CD8-positive, alpha-beta memory T cell (primary cell): ENCODE data around the gene SLC9A4. TPM values are rescaled to one million over a fixed set of nuclear protein-coding genes. Genes with fewer than 3 reads are reported as not detected.

Experiments used
- CTCF ChIA-PET: fragments of 350-600 bp; sonication (Branson Sonifier 250); formaldehyde crosslinking; loops from one replicate; lab custom pipeline; 2021; ENCODE audit warnings: antibody characterized with exemption; lab: Charles Lee
- POLR2A ChIA-PET: fragments of 350-600 bp; sonication (Branson Sonifier 250); formaldehyde crosslinking; loops from one replicate; lab custom pipeline; 2021; ENCODE audit warnings: antibody characterized with exemption; lab: Charles Lee
- DNase-seq, 5 donors: peaks; one replicate each; pipeline versions ENCODE4 v3.0.0 to v3.0.0-alpha.2; 2020 to 2022; ENCODE audit warnings: mixed read lengths in 1 of 5
- H3K27ac ChIP-seq: one replicate; pipeline ENCODE4 v1.7.0; 2013; ENCODE audit warnings: low read depth, mild to moderate bottlenecking, low read length, moderate library complexity
- H3K27me3 ChIP-seq: 2 replicates; pipeline ENCODE4 v1.7.0; 2013; ENCODE audit warnings: low read length, mild to moderate bottlenecking; ENCODE audit not compliant: insufficient read depth, poor library complexity, severe bottlenecking
- H3K36me3 ChIP-seq: 2 replicates; pipeline ENCODE4 v1.7.0; 2013; ENCODE audit warnings: mild to moderate bottlenecking, low read length, moderate library complexity; ENCODE audit not compliant: insufficient read depth
- H3K4me1 ChIP-seq: 2 replicates; pipeline ENCODE4 v1.7.0; 2013; ENCODE audit warnings: mild to moderate bottlenecking, low read length, moderate library complexity; ENCODE audit not compliant: insufficient read depth
- H3K4me3 ChIP-seq: 2 replicates; pipeline ENCODE4 v1.7.0; 2013; ENCODE audit warnings: mild to moderate bottlenecking, low read length
- H3K9me3 ChIP-seq: 2 replicates; pipeline ENCODE4 v1.7.0; 2013; ENCODE audit warnings: mild to moderate bottlenecking, low read length
- H3K27ac Mint-ChIP-seq, 8 donors: one replicate each; pipeline ENCODE4 v1.8.0; 2020 to 2021; ENCODE audit warnings: mixed read lengths in 8 of 8, mild to moderate bottlenecking in 6 of 8, inconsistent platforms in 3 of 8, moderate library complexity in 3 of 8
- H3K27me3 Mint-ChIP-seq, 2 donors: one replicate each; pipeline ENCODE4 v1.8.0; 2020 to 2021; ENCODE audit warnings: mixed read lengths in 2 of 2, mild to moderate bottlenecking in 1 of 2, moderate library complexity in 1 of 2
- H3K36me3 Mint-ChIP-seq, 3 donors: one replicate each; pipeline ENCODE4 v1.8.0; 2020 to 2021; ENCODE audit warnings: mixed read lengths in 3 of 3, inconsistent platforms in 1 of 3, mild to moderate bottlenecking in 1 of 3
- H3K4me1 Mint-ChIP-seq, 3 donors: one replicate each; pipeline ENCODE4 v1.8.0; 2020 to 2021; ENCODE audit warnings: mixed read lengths in 3 of 3, inconsistent platforms in 1 of 3, mild to moderate bottlenecking in 1 of 3
- H3K4me3 Mint-ChIP-seq, 7 donors: one replicate each; pipeline ENCODE4 v1.8.0; 2020 to 2021; ENCODE audit warnings: mixed read lengths in 7 of 7, mild to moderate bottlenecking in 6 of 7, moderate library complexity in 4 of 7, inconsistent platforms in 2 of 7
- H3K9me3 Mint-ChIP-seq, 5 donors: one replicate each; pipeline ENCODE4 v1.8.0; 2020 to 2022; ENCODE audit warnings: mixed read lengths in 5 of 5, mild to moderate bottlenecking in 3 of 5, moderate library complexity in 2 of 5, inconsistent platforms in 1 of 5
- polyA plus RNA-seq: library from polyadenylated mRNA; unstranded; fragments of 300-500 nt; fragmentation: Illumina TruSeq; gene quantifications from one replicate; pipeline ENCODE4 v1.2.3, GENCODE V29; 2021
- total RNA-seq, 2 experiments: library from RNA; stranded (reverse); gene quantifications; one replicate each; pipeline ENCODE4 v1.2.3, GENCODE V29; 2021

SLC9A4 gene
- total and polyA plus RNA-seq, 3 experiments from 2014 or later: not detected

GRCh38 chr2:102478686-102479470 is 5.9 kb downstream of the SLC9A4 start:
- Histone ChIP-seq H3K36me3 (no peaks in the 10 kb centered on the region), H3K27me3 (no peaks in the 10 kb centered on the region), H3K9me3 (no peaks in the 10 kb centered on the region), H3K4me3 (no peak overlapping the region), H3K4me1 (no peaks in the 10 kb centered on the region), H3K27ac (no peak overlapping the region)
- Mint-ChIP-seq H3K4me3 (no peak overlapping the region), H3K36me3 (no peaks in the 10 kb centered on the region), H3K27me3 (peaks cover 14 to 28% of the 10 kb centered on the region in 2 donors), H3K4me1 (no peaks in the 10 kb centered on the region), H3K9me3 (peaks cover 0 to 2% (median 0%) of the 10 kb centered on the region in 5 donors), H3K27ac (no peak overlapping the region)
- ChIA-PET POLR2A (interaction anchor here (0.6 kb wide), 1 partner anchor 11 kb away, joined by 9 read pairs; no protein-coding TSS in a partner anchor), CTCF (interaction anchor here (1.3 kb wide), 1 partner anchor 12 kb away, joined by 3 read pairs; no protein-coding TSS in a partner anchor)
- DNase-seq: no peak

DNA sequence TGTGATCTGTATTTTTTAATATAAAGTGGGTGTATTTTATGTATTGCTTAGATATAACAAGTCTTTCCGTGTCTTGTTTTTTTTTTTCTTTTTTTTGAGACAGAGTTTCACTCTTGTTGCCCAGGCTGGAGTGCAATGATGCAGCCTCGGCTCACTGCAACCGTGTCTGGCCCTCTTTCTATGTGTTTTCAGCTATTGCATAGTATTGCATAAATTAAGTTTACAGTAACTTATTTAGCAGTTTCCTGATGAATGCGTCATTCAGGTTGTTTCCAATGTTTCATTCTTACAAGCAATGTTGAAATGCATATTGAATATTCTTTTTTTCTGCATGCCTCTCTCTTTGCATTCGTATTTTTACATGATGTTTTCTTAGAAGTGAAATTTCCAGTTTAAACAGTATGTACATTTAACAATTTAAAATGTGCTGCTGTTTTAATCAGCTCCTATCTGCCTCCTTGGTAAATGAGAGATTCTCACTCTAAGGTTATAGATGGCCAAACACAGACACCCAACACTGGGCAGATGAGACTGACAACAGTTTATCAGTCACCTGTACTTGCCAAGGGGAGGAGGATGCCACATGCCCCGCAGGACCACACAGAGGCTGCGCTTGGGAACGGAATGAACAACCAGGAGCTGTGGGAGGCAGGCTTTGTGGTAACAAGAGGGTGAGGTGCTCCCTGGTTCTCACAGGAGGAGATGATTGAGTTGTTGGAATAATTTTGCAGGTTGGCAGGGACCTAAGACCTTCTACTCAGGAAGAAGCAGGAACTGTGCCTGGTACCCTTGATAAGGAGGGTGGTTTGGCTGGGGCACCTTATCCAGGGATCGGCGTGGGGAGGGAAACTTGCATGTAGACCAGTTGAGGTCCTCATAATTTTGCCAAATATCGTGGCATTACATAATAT is 7.5 kb downstream of the SLC9A4 start:
- H3K4me3 Mint-ChIP-seq: no peak overlapping the region
- Histone ChIP-seq H3K27me3 (no peaks in the 10 kb centered on the region), H3K4me3 (no peak overlapping the region), H3K27ac (no peak overlapping the region), H3K4me1 (no peaks in the 10 kb centered on the region), H3K9me3 (no peaks in the 10 kb centered on the region), H3K36me3 (no peaks in the 10 kb centered on the region)
- H3K9me3 Mint-ChIP-seq: peaks cover 0 to 2% (median 0%) of the 10 kb centered on the region in 5 donors
- H3K36me3 Mint-ChIP-seq: no peaks in the 10 kb centered on the region
- no peaks in the 10 kb centered on the region for H3K4me1 Mint-ChIP-seq
- POLR2A ChIA-PET: no interaction called here
- DNase-seq: no peak
- CTCF ChIA-PET: no interaction called here
- peaks cover 16 to 42% of the 10 kb centered on the region in 2 donors for H3K27me3 Mint-ChIP-seq
- peak overlapping the region in 2 of 8 donors; percentile 35 to 73 for H3K27ac Mint-ChIP-seq

DNA sequence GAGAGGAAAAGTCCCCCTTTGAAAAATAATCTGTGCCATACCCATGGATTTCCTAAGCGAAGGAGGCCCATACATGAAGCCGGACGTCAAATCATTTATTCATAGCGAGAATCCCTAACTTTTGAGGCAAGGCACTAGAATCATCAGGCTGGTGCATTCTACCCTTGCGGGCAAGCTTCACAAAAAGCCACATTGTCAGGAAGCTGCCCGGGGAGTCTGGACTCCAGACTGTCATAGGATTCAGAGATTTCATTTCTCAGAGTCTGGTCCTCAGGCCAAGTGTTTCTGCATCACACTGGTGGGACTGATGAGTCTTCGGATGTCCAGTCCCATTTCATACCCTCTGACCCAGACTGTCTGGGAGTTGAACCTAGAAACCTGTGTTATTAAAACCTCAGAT is 8.9 kb downstream of the SLC9A4 start:
- Histone ChIP-seq H3K4me1 (no peaks in the 10 kb centered on the region), H3K4me3 (no peak overlapping the region), H3K9me3 (no peaks in the 10 kb centered on the region), H3K27ac (no peak overlapping the region), H3K36me3 (no peaks in the 10 kb centered on the region), H3K27me3 (no peaks in the 10 kb centered on the region)
- H3K27me3 Mint-ChIP-seq: peaks cover 11 to 48% of the 10 kb centered on the region in 2 donors
- H3K4me3 Mint-ChIP-seq: no peak overlapping the region
- no peak overlapping the region for H3K27ac Mint-ChIP-seq
- ChIA-PET CTCF (no interaction called here), POLR2A (no interaction called here)
- no peaks in the 10 kb centered on the region for H3K4me1 Mint-ChIP-seq
- DNase-seq: no peak
- H3K36me3 Mint-ChIP-seq: no peaks in the 10 kb centered on the region
- H3K9me3 Mint-ChIP-seq: peaks cover 0 to 2% (median 0%) of the 10 kb centered on the region in 5 donors

GRCh38 chr2:102483086-102483485 is 10.1 kb downstream of the SLC9A4 start:
- no peak for DNase-seq
- no peaks in the 10 kb centered on the region for H3K9me3 ChIP-seq
- ChIA-PET CTCF (interaction anchor here (2.0 kb wide), 1 partner anchor 10 kb away, joined by 10 read pairs; the partner anchor contains the start of gene SLC9A4), POLR2A (no interaction called here)
- Mint-ChIP-seq H3K4me1 (no peaks in the 10 kb centered on the region), H3K9me3 (no peaks in the 10 kb centered on the region), H3K27ac (no peak overlapping the region), H3K27me3 (peaks cover 6 to 46% of the 10 kb centered on the region in 2 donors), H3K36me3 (no peaks in the 10 kb centered on the region), H3K4me3 (no peak overlapping the region)
- H3K27ac ChIP-seq: no peak overlapping the region
- H3K4me3 ChIP-seq: no peak overlapping the region
- no peaks in the 10 kb centered on the region for H3K27me3 ChIP-seq
- no peaks in the 10 kb centered on the region for H3K4me1 ChIP-seq
- H3K36me3 ChIP-seq: no peaks in the 10 kb centered on the region

DNA sequence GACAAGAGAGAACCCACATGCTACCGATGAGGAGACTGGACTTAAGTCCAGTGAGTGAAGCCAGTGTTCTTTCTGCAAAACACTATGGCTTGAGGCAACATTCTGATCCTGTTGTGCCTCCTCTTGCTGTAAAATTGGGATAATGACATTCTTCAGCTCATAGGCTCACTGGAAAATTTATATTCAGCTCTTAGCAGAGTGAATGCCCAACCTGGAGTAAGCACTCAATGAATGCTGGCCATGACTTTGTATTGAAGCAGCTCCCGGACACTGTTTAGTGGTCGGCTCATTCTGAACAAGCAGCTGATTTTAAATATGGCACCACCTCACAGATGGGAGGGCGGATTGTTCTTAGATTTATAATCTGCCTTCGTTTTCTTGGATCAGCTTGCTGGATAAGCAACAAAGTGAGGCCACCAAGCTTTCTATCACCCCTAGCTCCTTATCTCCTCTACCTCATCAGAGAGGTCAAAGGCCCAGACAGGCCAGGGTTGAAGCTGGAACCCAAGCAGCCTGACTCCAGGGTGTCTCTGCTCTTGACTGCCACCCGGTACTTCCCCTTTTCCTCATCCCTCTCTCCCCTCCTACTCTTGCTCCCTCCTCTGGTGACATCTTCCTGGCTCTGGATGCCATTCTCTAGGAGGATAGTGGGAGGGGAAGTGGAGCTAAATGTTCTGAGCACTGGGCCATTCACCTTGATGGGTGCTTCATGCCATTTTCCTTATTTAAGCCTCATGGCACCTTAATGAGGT is 11.5 kb downstream of the SLC9A4 start:
- H3K36me3 Mint-ChIP-seq: no peaks in the 10 kb centered on the region
- peaks cover 6 to 41% of the 10 kb centered on the region in 2 donors for H3K27me3 Mint-ChIP-seq

DNA sequence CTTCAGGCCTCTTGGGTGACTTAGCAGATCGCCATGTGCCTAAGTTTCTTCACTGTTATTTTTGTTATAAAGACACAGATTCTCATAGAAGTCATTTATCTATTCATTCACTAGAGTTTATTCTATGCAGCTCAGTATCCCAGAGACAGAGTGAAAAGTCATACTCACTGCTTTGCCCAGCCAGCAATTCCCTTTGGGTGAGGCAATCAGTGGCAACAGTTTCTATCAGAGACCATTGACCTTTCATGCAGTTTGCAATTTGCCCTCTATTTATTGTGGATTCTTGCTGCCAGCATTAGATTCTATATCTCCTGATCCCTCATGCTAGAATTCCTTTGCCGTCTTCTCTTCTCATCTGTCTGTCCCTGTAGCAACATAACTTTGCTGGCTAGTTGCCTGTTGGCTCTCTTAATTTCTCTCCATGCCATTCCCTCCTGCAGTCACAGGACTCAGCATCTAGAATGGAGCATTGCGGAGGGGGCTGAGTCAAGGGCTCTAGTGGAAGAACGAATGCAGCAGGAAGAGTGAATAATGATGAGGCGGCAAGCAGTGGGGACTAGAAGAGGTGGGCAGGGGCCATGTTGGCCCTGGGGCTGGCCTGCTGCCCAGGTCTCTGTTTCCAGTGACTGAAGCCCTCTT is 12.2 kb downstream of the SLC9A4 start:
- CTCF ChIA-PET: no interaction called here

More for the DNA sequence above, 11.5 kb downstream of the SLC9A4 start:
- Mint-ChIP-seq H3K9me3 (no peaks in the 10 kb centered on the region), H3K4me3 (no peak overlapping the region), H3K27ac (no peak overlapping the region), H3K4me1 (peaks cover under 1 to 8% (median 2%) of the 10 kb centered on the region in 3 donors)
- POLR2A ChIA-PET: no interaction called here
- Histone ChIP-seq H3K9me3 (no peaks in the 10 kb centered on the region), H3K27ac (no peak overlapping the region), H3K36me3 (no peaks in the 10 kb centered on the region), H3K4me1 (no peaks in the 10 kb centered on the region), H3K4me3 (no peak overlapping the region), H3K27me3 (no peaks in the 10 kb centered on the region)
- CTCF ChIA-PET: interaction anchor here (2.0 kb wide), 1 partner anchor 11 kb away, joined by 10 read pairs; the partner anchor contains the start of gene SLC9A4
- no peak for DNase-seq

GRCh38 chr2:102486941-102487702 is 14.1 kb downstream of the SLC9A4 start:
- H3K4me3 ChIP-seq: no peak overlapping the region
- DNase-seq: no peak
- H3K27ac ChIP-seq: no peak overlapping the region
- no peaks in the 10 kb centered on the region for H3K36me3 Mint-ChIP-seq
- CTCF ChIA-PET: interaction anchor here (1.1 kb wide), 2 partner anchors 12 kb away, joined by 3 read pairs; no protein-coding TSS in a partner anchor
- no peaks in the 10 kb centered on the region for H3K27me3 ChIP-seq
- H3K4me1 Mint-ChIP-seq: peaks cover 4 to 13% (median 11%) of the 10 kb centered on the region in 3 donors
- POLR2A ChIA-PET: no interaction called here
- H3K36me3 ChIP-seq: no peaks in the 10 kb centered on the region
- H3K9me3 Mint-ChIP-seq: peaks cover 0 to 4% (median 2%) of the 10 kb centered on the region in 5 donors
- peak overlapping the region in 2 of 8 donors; percentile 11 to 22 for H3K27ac Mint-ChIP-seq
- H3K27me3 Mint-ChIP-seq: peaks cover 6 to 39% of the 10 kb centered on the region in 2 donors
- H3K4me1 ChIP-seq: no peaks in the 10 kb centered on the region
- H3K9me3 ChIP-seq: no peaks in the 10 kb centered on the region
- no peak overlapping the region for H3K4me3 Mint-ChIP-seq

More for the DNA sequence above, 12.2 kb downstream of the SLC9A4 start:
- H3K9me3 ChIP-seq: no peaks in the 10 kb centered on the region
- Mint-ChIP-seq H3K36me3 (no peaks in the 10 kb centered on the region), H3K4me3 (no peak overlapping the region), H3K27ac (no peak overlapping the region), H3K4me1 (peaks cover 4 to 13% (median 9%) of the 10 kb centered on the region in 3 donors), H3K9me3 (no peaks in the 10 kb centered on the region), H3K27me3 (peaks cover 6 to 41% of the 10 kb centered on the region in 2 donors)
- POLR2A ChIA-PET: no interaction called here
- no peak overlapping the region for H3K27ac ChIP-seq
- H3K36me3 ChIP-seq: no peaks in the 10 kb centered on the region
- no peak overlapping the region for H3K4me3 ChIP-seq
- no peaks in the 10 kb centered on the region for H3K27me3 ChIP-seq
- H3K4me1 ChIP-seq: no peaks in the 10 kb centered on the region
- no peak for DNase-seq
